ENCODE data around the gene FMO1.
"Not testable (repeated sequence)": the region's sequence is repeated elsewhere in the genome, so short reads cannot be mapped to it uniquely, and the experiment has no call there.

The FMO1 gene, protein sequence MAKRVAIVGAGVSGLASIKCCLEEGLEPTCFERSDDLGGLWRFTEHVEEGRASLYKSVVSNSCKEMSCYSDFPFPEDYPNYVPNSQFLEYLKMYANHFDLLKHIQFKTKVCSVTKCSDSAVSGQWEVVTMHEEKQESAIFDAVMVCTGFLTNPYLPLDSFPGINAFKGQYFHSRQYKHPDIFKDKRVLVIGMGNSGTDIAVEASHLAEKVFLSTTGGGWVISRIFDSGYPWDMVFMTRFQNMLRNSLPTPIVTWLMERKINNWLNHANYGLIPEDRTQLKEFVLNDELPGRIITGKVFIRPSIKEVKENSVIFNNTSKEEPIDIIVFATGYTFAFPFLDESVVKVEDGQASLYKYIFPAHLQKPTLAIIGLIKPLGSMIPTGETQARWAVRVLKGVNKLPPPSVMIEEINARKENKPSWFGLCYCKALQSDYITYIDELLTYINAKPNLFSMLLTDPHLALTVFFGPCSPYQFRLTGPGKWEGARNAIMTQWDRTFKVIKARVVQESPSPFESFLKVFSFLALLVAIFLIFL

DNA sequence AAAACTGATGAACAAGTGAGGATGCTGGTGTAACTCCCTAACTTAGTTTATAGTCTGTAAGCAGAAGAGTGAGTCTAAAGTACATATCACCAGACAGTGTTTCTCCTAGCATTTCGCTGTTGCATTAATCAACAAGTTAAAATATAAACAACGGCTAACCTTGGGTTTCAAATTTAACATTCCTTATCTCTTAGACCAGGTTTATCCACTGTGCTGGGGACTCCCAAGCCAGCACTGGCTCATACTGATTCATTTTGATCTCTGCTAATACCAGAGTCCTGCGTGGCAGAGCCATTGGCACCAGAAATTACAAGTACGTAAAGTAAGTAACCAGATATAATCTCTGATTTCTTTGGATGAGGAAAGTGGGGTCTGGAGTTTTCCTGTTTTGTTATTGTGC lies at the start of gene FMO1:
Gene FMO1 (plus strand): TSS at position 193 of the 400 bp plus-strand sequence. CDS start 9,594 bp downstream, outside the sequence.
- no peak for DNase-seq

DNA sequence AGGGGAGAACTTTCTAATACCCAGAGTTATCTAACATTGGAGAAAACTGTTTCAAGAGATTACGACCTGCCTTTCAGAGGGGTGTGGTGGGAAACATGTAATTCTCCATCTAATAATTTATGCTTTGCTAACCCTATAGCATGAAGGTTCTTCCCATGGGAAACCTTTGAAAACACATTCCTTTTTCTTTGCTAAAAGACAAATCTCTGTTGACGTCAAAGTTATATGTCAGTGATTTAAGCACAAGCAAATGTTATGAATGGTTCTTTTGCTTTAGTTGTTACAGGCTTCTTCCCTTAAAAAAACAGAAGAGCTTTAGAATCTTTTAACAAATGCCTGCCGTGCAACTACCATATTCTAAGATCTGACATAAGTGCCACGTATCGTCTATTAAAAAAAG lies 44.0 kb upstream of the FMO1 start:
- no peak for DNase-seq

DNA sequence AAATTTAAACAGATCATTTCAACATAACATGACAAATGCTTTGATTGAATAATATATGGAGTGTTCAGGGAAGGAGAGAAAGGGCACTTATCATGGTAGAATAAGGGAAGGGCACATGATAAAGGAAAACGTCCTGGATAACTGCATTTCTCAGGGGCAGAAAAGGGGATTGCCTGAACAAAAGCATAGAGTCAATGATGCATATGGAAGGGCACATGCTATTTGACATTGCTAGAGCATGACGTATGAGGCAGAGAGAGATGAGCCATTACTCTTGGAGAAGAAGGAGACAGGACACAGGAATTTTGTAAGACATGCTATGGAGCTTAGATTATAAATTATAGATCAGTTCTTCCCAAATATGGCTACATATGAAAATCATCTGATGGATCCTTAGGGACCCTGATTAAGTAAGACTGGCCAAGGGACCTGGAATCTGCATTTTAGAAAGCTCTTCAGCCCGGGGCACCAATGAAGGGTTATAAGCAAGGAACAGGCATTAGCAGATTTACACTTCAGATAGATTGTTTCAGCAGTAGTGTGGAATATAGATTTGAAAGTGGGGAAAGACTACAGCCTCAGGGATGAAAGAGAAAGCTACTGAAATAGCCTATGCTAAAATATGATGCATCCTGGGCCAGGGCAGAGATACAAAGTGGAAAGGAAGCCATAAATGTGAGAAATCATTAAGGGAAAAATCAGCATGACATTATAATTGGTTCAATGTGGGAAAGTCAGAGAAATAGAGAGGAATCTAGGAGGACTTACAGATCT lies 41.9 kb upstream of the FMO1 start:
- no peak for DNase-seq

DNA sequence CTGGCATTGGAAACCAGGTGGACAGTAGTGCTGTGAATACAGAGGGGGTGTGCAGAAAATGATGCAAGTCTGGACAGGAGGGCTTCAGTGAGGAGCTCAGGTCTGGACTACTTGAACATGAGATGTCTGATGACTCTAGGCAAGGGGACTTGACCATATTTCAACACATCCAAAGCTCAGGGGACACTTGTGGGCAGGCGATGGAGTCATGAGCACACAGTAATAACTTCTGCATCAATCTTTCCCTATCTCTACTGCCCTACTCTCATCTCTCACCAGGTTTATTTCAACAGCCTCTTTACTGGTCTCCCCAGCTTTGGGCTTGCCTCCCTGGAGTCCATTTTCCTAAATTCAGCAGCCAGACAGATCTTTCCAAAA lies 41.3 kb upstream of the FMO1 start:
- no peak for DNase-seq

DNA sequence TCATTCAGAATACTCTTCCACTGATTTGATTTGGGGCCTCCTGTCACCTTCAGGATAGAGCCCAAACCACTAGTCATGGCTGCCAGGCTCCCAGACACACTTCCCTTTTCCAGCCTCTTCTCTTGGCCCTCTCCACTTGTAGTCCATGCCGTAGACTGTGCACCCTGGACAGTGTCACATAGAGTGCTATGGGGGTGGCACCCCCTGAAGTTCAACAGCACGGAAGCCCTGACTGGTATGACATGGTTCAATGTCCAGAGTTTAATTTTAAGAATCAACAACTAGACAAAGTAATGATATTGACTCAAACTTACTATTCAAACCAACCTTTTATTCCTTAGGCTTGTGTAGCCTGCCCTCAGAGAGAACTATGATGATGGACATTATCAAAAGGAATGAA lies 40.9 kb upstream of the FMO1 start:
- no peak for DNase-seq

DNA sequence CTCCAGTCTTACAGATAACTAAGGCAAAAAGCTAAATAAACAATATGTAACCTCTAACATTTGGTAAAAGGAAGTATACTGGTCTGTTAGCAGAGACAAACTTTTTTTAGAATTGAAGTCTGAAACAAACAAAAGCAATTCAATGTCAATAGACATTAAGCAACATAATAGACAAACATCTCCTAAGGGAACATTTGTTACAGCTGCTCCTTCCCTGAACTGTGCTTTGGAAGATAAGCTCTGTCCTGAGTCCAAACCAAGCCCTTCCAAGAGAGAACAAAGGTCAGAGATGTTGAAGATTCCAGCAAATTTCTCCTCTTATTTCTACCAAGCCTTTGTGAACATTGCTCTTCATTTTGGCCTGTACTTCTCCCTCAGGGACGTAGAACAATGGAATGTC lies 37.9 kb upstream of the FMO1 start:
- no peak for DNase-seq

DNA sequence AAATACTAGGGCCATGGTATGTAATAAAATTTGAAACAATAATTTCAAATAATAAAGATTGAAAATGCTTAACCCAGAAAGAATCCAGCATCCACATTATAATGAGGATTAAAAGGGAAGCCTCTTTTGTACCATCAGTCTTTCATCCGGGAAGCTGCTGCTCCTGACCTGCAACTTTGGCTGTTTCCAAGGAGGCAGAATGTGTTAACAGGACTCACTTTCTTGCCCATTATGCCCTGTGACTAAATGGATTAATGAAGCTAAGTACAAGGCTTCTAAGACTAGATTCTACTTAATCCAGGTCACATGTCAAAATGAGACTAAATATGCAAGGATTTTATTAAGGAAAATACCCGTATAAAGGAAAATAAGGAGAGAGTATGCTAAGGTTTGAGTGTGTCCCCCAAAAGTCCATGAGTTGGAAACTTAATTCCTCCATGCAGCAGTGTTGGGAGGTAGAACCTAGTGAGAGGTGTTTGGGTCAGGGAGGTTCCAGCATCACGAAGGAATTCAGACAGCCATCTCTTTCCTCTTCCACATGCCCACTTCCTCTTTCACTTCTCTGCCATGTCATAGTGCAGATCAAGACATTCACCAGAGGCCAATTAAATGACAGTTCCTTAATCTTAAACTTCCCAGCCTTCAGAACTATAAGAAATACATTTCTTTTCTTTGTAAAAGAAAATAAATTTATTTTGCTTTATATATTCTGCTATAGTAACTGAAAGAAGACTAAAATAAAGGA lies 35.5 kb upstream of the FMO1 start:
- DNase-seq: no peak

DNA sequence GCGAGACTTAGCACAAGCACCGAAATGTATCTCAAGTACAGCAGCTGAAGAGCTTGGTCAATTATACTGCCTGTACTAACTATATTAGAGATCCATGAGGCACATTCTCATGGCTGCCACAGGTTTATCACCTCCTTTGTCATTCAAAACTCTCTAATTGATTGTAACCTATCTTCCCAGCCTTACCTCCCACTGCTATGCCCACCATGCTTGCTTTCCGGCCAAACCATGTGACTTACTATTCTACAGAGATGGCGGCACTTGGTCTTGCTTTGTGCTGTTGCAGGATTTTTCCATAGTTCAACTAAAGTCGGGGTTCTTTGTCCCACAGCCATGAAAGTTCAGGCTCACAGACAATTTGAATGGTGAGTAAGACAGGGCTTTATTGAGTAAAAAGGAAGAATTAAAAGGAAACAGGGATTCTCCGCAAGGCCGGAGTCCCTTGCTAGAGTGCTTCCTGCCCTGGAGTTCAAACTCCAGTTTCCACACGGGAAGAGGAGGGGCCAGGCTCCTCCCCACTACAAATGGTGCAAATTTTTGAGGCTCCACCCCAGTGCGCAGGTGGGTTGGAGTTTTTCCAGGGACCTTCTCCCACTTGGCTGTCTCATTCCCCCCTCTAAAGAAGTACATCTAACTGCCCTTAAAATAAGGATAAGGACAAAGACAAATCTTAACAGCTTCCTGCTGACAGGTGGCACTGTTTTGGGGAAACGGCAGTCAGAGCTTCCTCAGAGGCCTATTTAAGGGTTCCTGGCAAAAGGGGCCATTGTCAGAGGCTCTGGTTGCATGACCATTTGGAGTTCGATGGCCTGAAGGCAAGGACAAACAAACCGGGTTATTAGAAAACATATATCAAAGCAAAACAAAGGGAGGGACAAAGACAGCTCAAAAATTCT lies 34.5 kb upstream of the FMO1 start:
- no peak for DNase-seq

DNA sequence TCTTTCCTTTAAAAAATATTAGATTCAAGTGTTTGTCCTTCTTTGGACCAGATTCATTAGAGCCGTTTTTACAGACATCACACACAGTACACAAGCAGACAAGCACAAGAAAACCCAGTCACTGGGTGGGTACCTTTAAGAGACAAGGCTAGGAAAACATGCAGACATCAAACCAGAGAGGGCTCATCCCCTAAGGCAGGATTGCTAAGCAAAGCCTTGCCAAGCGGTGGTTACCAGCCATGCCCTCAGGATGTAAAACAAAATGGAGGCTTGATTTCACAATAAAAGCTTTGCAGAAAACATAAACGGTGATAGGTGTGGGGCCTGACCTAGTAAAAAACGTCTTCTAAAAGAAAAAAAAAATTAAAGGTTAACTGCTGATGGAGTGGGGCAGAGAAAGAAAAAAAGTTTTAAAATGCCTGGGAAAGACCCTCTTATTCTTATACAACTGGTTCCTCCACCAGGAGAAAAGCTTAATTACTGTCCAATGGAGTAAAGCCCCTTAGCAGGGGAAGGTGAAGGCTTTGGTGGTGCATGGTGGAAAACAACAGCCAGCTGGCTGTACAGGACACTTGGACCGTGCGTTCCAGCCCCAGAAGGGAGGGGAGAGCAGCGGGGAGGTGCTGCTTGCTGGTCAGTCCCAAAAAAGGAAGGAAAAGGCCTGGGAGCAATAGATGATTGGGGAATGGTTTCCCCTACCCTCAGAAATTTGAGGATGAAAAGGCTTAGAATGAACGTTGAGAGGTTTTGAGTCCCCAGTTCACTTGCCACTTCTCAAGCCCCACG lies 30.4 kb upstream of the FMO1 start:
- no peak for DNase-seq

DNA sequence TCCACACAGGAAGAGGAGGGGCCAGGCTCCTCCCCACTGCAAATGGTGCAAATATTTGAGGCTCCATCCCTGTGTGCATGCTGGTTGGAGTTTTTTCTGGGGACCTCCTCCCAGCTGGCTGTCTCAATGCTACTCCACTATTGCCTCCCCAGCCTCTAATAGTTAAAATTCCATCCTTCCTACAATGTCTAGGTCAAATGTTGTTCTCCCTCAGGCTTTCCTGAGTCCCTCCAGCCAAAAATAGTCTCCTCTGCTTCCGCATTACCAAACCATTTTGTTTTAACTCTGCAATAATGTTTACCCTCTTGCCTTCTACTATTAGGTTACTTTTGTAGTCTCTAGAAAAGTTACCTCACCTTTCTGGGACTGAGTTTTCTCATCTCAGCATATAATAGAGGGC lies 29.6 kb upstream of the FMO1 start:
- DNase-seq: no peak

DNA sequence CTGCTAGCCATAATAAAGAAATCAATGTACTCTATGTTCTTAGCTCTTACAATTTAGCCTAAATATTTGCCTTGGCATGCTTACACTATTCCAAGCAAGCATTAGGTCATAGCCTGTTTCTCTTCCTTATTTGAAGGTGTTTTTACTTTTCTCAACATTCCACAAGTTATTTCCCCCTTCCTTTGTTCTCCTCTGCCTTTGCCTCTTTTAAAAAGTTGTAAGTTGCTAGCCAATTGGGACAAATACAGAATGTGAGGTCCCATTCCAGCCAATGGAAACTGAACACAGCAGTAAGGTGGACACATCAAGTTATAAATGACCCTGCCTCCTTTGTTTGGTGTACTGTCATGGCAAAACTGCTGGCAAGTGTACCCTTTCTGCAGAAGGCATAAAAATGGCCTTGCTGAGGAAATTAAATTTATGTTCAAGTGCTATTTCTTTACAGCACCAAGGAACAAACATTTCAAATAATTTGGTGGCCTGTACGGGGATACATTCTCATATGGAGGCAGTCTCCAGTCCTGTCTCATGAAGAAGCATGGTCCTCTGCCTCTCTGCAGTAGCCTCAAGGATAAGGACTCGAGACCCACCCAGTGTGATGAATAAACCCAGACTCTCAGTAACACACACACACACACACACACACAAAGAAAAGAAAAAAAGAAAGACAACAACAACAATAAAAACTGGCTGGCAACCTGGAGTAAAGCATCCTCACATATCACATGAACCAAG lies 28.8 kb upstream of the FMO1 start:
- DNase-seq: no peak

DNA sequence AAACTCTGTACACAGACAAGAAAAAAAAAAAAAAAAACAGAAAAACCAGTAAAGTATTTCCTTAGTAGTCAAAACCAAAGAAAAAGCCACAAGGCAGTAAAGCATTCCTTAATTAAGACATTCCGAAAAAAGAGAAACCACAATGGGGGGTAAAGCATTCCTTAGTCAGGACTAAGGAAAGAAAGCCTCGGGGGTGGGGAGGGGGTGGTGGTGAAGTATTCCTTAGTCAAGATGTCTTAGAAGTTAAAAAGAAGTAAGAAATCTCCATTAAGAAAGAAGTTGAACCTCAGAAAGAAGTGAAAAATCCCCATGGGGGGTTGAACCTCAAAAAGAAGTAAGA lies 28.2 kb upstream of the FMO1 start:
- DNase-seq: no peak

DNA sequence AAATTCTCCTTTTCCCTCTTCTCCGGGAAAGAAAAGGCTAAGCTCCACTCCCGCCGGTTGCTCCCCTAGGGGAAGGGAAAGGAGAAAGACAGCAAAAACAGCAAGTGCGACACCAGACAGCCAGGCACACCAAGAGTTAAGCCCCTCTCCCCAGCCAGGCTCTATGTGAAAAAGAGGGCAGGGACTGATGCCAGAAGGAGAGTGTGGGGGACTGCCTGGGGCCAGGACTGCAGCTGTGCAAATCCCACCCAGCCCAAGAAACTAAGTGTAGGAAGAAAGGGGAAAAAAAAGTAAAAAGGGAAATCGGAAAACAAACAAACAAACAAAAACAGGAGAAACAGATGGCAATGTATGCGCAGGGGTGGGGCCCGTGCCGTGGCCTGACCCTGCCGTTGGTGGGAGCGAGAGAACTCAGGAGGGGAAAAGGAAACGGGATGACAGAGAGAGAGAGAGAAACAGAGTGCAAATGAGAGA lies 27.7 kb upstream of the FMO1 start:
- DNase-seq: no peak

DNA sequence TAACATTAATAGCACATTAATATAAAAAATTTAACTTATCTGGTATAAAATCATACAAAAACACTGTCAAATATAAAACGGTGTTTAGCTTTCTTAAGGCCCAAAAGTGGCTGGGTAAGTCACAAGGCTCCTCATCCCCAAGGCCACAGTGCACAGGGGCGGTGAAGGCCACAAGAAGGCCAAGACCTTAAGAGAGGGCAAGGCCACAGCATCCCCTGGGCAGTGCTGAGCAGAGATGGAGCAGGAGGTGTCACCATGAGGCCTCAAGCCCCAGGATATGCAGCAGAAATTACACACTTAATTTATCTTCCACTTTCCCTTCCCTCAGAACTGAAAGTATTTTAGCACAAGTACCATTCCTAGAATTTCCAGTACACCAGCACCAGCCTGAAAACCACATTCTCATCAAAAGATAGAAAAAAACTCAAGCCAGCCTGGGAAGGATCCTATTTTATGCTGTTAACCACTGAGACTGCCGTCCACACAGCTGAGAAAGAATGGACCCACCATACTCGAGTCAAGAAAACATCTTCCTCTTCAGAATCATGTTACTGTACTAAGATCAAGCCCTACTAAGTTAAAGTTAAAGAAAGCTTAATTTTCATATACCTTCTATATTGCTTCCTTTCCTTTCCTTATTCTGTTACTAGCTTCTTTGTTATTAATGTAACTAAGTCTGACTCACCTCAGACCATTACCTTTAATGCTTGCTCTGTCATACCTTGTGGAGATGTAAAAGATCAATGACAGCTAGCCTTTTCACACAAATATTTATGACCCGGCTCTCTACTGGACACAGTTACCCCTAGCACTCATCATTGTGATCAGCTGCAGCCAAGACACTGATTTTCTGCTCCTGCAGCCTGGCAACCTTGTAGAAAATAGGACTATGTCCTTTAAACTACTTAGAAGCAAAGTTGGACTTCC lies 26.4 kb upstream of the FMO1 start:
- no peak for DNase-seq

DNA sequence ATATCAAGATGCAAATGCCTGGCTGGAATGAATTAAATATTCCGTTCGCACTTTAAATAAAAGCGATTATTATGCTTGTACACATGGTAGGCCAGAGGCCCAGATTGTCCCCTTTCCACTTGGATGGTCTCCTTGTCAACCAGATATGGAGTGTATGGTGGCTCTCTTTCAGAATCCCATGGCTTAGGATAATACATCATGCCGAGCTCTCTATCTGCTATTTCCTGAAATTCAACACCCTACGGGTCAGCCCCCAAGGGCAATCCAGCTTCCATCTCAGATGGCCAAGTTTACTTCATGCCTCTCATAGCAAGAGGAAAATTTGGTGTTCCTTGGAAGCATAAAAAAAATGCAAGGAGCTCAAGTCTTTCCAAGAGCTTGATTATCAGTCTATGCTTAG lies 25.4 kb upstream of the FMO1 start:
- DNase-seq: no peak

DNA sequence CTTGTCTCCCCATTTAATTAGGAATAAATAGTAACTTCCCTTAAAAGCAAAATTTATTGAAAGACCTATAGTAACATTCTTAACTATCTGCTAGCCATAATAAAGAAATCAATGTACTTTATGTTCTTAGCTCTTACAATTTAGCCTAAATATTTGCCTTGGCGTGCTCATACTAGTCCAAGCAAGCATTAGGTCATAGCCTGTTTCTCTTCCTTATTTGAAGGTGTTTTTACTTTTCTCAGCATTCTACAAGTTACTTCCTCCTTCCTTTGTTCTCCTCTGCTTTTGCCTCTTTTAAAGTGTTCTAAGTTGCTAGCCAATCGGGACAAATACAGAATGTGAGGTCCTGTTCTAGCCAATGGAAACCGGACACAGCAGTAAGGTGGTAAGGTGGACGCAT lies 24.0 kb upstream of the FMO1 start:
- not testable (repeated sequence) for DNase-seq

DNA sequence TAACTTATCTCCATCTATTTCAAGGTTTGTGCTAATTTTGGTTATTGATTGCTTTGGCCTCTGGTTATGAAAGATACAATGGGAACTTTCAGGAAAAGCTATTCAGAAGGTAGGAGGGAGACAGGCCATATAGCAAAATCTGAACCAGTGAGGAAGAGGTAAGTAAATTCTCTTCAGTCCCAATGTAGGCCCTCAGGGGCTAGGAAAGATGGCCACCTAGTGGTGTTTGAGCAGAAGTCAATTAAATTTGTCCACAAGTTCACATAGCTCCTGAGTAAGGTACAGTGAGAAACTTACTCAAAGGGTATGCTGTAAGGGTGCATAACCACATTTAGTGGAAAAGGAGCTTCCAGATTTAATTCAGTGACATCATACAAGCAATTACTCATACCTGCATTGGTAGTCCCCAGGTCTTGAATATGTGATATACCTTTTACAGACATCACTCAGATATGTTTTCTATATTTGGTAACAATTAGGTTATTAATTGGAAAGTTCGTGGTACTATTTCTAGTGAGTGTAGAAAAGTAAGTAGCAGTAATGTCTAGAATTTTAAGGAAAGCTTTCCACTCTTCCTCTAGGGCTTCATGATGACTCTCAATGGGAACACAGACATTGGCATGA lies 21.4 kb upstream of the FMO1 start:
- DNase-seq: peak; percentile 26

DNA sequence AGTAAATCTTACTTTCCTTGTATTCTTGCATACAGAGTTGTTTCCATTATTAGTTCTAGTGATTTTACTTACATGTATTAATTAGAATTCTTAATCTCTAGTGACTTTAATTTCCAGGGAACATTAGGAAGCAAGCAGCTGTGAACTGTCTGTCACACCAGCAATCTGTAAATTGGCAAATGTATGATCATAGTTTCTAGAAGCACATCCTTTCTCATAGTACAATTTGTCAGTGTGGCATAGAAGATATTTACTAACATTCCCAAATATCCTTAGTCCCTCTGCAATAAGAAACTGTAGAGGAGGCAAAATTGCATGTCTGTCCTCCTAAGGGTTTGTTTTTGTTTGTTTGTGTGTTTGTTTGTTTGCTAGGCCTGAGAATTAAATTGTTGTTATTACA lies 17.0 kb upstream of the FMO1 start:
- DNase-seq: no peak

DNA sequence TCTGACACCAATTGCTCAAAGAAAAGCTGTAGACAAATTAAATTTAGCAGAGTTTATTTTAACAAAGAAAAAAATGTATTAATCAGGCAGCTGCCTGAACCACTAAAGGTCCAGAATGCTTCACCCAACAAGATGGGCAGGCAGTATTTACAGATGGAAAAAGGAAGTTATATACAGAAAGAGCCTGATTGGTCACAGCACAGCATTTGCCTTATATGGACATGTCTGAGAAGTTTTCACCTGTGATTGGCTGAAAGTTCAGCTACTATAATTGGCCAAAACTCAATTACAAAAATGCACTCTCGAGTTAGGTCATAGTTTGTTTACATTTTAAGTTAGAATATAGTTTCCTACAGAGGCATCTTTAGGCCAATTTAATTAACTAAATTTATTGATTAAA lies 15.1 kb upstream of the FMO1 start:
- no peak for DNase-seq
